ENCODE data around the gene ZNF532.

The ZNF532 gene

DNA sequence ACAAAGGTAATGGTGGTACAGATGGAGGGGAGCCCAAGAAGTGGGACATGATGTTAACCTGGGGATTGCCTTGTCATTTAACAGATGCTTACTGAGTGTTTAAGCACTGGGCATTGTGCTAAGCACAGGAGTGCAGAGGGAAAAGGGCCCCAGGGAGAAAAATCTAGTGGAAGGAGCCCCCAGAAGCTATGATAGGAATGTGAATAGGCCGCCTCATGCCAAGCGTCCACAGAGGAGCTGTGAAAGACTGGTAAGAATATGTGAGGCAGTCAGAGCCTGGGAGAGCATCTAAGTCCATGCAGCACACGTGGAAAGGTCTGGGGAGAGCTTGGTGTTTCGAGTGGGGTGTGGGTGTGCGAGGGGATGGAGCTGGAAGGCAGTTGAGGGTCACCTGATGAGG lies 5.5 kb downstream of the ZNF532 start:
- no peaks in the 10 kb centered on the region for H3K4me1 ChIP-seq
- H3K4me3 ChIP-seq (ENCODE audit: low read depth, low read length), result no peak overlapping the region
- H3K27me3 ChIP-seq, result no peaks in the 10 kb centered on the region
- H3K36me3 ChIP-seq, result peaks cover 40% of the 10 kb centered on the region
- DNase-seq, result no peak
- TF ChIP-seq, protein P1, sequence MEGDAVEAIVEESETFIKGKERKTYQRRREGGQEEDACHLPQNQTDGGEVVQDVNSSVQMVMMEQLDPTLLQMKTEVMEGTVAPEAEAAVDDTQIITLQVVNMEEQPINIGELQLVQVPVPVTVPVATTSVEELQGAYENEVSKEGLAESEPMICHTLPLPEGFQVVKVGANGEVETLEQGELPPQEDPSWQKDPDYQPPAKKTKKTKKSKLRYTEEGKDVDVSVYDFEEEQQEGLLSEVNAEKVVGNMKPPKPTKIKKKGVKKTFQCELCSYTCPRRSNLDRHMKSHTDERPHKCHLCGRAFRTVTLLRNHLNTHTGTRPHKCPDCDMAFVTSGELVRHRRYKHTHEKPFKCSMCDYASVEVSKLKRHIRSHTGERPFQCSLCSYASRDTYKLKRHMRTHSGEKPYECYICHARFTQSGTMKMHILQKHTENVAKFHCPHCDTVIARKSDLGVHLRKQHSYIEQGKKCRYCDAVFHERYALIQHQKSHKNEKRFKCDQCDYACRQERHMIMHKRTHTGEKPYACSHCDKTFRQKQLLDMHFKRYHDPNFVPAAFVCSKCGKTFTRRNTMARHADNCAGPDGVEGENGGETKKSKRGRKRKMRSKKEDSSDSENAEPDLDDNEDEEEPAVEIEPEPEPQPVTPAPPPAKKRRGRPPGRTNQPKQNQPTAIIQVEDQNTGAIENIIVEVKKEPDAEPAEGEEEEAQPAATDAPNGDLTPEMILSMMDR (IDR thresholded peaks at IDR 0.05; ENCODE audit: low read depth, low read length), result no peak
- H3K9me3 ChIP-seq, result no peaks in the 10 kb centered on the region

DNA sequence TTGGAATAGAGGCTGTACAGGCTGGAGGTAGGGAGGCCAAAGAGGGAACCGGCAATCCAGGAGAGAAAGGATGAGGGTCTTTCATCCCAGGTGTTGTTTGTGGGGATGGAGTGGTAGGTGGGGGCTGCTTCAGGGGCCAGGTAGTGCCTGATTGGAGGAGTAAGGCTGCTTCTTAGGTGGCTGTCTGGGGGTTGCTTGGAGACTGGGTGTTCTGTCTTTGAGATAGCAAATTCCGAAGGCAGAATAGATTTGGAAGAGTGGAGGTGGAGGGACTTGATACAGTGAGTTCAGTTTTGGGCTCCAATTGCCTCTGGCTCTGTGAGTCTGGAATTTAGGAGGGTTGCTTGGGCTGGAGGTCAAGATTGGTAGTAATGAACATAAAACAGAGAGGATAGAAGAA lies 5.9 kb downstream of the ZNF532 start:
- no peak for DNase-seq
- Histone ChIP-seq H3K9me3 (no peaks in the 10 kb centered on the region), H3K4me3 (ENCODE audit: low read depth, low read length) (no peak overlapping the region), H3K4me1 (no peaks in the 10 kb centered on the region), H3K36me3 (peaks cover 40% of the 10 kb centered on the region), H3K27me3 (no peaks in the 10 kb centered on the region)
- TF ChIP-seq, protein P1 (IDR thresholded peaks at IDR 0.05; ENCODE audit: low read depth, low read length), result no peak

DNA sequence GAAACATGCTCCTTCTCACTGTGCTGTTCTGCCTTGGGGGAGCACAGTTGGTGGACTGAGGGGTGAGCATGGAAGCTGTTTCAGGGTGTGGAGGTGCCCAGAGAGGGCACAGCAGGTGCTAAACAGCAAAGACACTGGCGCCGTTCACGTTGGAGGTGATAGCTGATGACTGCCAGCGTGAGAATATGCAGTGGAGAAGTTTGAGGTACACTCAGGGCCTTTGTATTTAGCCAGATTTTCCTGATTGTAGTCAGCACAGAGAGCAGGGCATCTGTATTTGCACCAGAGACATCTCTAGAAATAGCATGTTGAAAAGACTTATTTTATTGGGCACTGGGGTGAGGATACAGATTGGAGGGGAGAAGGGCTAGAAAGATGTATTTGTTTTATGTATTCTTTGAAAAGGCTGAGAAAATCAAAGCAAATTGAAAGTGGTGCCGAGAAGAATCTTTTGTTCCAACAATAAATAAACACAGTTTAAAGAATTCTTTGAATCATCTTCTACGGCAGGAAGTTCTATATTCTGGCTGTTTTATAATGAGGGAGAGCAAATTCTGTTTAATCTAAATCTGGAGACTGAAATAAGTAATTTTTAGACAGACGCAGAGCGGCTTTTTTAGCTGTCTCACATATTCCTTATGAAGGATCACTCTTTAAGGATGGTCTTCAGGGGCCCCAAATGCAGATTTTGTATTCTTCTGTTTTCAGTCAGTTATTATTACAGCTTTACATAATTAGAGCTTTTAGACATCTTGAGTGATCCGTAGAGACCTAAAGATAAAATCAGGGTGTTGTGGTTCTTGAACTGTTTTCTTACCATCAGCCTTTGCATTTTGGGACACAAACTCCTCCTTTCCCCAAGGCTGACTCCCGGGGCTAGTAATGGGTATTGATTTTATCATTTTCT lies 7.1 kb downstream of the ZNF532 start:
- Histone ChIP-seq H3K36me3 (peaks cover 33% of the 10 kb centered on the region), H3K4me1 (no peaks in the 10 kb centered on the region), H3K4me3 (ENCODE audit: low read depth, low read length) (no peak overlapping the region), H3K9me3 (no peaks in the 10 kb centered on the region), H3K27me3 (no peaks in the 10 kb centered on the region)
- no peak for DNase-seq
- TF ChIP-seq, protein P1 (IDR thresholded peaks at IDR 0.05; ENCODE audit: low read depth, low read length), result no peak

DNA sequence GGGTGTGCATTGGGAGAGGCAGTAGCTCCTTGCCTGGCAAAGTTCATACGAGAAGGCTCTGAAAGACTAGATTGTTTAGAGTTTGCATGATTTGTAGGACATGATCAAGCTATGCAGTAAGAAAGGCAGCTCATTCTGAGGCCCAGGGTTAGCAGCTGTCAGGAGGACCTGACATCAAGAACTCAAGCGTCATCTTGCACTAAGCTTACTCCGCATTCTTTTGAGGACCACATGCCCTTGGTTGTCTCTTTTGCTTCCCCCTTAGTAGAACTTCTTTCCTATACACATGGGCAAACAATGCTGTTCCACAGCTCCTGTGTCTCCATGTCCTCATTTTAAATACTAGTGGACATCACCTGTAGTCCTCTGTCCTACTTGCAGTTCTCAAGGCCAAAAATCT lies 14.0 kb downstream of the ZNF532 start:
- TF ChIP-seq, protein P1 (IDR thresholded peaks at IDR 0.05; ENCODE audit: low read depth, low read length), result no peak

DNA sequence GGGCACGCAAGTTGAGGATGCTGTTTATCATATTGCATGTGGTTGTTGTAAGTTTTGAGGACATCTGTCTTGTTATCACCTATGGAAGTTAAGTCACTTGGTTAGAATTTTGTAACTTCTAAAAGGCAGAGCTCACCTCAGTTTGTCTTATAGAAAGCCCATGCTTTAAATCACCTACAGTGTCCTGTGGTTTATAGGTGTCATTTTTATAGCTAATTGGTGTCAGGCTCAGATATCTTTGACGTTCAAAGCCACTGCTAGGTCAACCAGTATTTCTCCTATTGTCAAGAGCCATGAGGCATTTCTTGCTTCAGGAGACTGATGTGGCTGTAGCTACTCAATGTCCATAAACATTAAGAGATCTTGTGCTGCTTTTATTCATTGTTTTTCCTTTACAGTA lies 16.8 kb downstream of the ZNF532 start:
- no peak for DNase-seq
- Histone ChIP-seq H3K27me3 (no peaks in the 10 kb centered on the region), H3K4me1 (no peaks in the 10 kb centered on the region), H3K4me3 (ENCODE audit: low read depth, low read length) (no peak overlapping the region), H3K9me3 (no peaks in the 10 kb centered on the region), H3K36me3 (peaks cover 5% of the 10 kb centered on the region; the same call in 1 of the 2 replicates)
- TF ChIP-seq, protein P1 (IDR thresholded peaks at IDR 0.05; ENCODE audit: low read depth, low read length), result no peak

More for the DNA sequence above, 14.0 kb downstream of the ZNF532 start:
- no peak for DNase-seq
- no peaks in the 10 kb centered on the region for H3K4me1 ChIP-seq
- no peaks in the 10 kb centered on the region for H3K27me3 ChIP-seq
- H3K4me3 ChIP-seq (ENCODE audit: low read depth, low read length), result no peak overlapping the region
- no peaks in the 10 kb centered on the region for H3K9me3 ChIP-seq
- peaks cover 6% of the 10 kb centered on the region; the same call in 1 of the 2 replicates for H3K36me3 ChIP-seq

DNA sequence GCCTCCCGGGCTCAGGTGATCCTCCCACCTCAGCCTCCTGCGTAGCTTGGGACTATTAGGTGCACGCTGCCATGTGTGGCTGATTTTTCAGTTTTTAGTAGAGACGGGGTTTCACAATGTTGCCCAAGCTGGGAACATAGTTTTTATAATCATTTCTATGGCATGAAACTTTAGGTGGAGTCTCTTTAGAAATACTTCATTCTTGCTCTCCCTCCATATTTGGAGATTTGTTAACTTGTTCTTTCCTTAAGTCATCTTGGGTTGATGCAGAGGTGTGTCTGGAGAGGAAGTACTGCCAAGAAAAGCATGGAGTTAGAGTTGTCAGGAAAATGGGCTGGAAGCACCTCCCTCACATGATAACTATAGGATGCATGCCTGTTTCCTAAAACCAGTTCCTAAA lies 17.4 kb downstream of the ZNF532 start:
- TF ChIP-seq, protein P1 (IDR thresholded peaks at IDR 0.05; ENCODE audit: low read depth, low read length), result no peak
- Histone ChIP-seq H3K4me1 (no peaks in the 10 kb centered on the region), H3K27me3 (no peaks in the 10 kb centered on the region), H3K36me3 (peaks cover 5% of the 10 kb centered on the region; the same call in 1 of the 2 replicates), H3K4me3 (ENCODE audit: low read depth, low read length) (no peak overlapping the region), H3K9me3 (no peaks in the 10 kb centered on the region)
- no peak for DNase-seq

Measured in BE2C (cell line).